Activated naive CD8-positive, alpha-beta T cell treated with anti-CD3 and anti-CD28 coated beads for 36 hours (primary cell): ENCODE measurements around the gene TTC31. TPM values are rescaled to one million over a fixed set of nuclear protein-coding genes. Genes with fewer than 3 reads are reported as not detected.
A peak's percentile ranks its signal among the peaks of the same experiment; 100 is the strongest.
"Not testable (repeated sequence)": the region's sequence is repeated elsewhere in the genome, so short reads cannot be mapped to it uniquely, and the experiment has no call there.

Experiments
- DNase-seq: peaks from one replicate; pipeline ENCODE4 v3.0.0; 2021
- H3K27ac Mint-ChIP-seq: one replicate; pipeline ENCODE4 v1.8.0; 2022; ENCODE audit warnings: mild to moderate bottlenecking, moderate library complexity, mixed read lengths
- H3K27me3 Mint-ChIP-seq: one replicate; pipeline ENCODE4 v1.8.0; 2022; ENCODE audit warnings: mild to moderate bottlenecking, mixed read lengths
- H3K36me3 Mint-ChIP-seq: one replicate; pipeline ENCODE4 v1.8.0; 2021; ENCODE audit warnings: mild to moderate bottlenecking, mixed read lengths
- H3K4me1 Mint-ChIP-seq: one replicate; pipeline ENCODE4 v1.8.0; 2021; ENCODE audit warnings: mixed read lengths
- H3K4me3 Mint-ChIP-seq: one replicate; pipeline ENCODE4 v1.8.0; 2022; ENCODE audit warnings: mild to moderate bottlenecking, moderate library complexity, mixed read lengths
- H3K9me3 Mint-ChIP-seq: one replicate; pipeline ENCODE4 v1.8.0; 2022; ENCODE audit warnings: mixed read lengths
- total RNA-seq, 2 experiments: library from RNA; stranded (reverse); gene quantifications; one replicate each; pipeline ENCODE4 v1.2.3, GENCODE V29; 2021

The TTC31 gene
- total RNA-seq: 10 to 100 TPM; 22.7 to 23.2 TPM

DNA sequence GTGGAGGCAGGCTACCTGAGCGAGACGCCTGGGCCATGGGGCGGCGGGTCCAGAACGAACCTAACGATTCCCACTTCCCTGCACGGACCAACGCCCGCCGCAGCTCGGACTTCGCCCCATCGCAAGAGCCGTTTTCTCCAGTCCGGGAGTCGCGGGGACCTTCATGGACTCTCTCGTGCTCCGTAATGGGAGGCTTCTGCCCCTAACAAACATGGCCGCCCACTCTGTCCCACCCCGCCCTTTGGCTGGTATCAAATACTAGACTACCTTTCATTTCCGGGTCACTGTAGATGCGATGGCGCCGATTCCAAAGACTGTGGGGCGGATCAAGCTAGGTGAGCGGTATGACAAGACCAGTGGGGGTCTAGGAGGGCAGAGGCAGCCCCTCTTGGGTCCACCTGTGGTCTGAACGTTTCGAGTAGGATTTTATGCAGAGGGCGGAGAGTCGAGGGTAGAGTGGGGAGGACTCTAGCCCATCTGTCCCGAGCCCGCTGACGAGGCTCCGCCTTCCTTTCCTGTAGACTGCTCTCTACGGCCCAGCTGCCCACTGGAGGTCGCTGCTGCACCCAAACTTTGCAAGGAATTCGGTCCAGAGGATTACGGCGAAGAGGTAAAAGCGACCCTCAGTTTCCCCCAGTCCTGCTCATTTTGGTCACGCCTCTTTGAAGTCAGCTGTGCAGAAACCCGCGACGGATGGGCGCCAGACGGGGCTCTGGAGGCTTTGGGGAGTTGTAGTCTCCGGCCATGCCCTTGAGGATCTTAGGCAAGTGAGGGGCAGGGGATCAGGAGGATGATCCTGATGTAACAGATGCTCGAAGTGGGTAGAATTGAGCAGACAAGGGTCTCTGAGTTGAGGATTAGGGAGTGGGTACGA, at the start of gene TTC31, which contains the start of gene CCDC142:
Gene TTC31 (plus strand): TSS at position 281 of the 874 bp plus-strand sequence. CDS start 15 bp downstream, at position 296.
Gene CCDC142 (minus strand): TSS at position 198 of the 874 bp plus-strand sequence. CDS start 161 bp downstream, at position 37.
- Mint-ChIP-seq H3K27ac (peak within 1 kb of the TSS; percentile 100), H3K9me3 (no peaks in the 10 kb centered on the region), H3K4me3 (peak within 1 kb of the TSS; percentile 99), H3K36me3 (peaks cover 25% of the 10 kb centered on the region), H3K4me1 (peaks cover 27% of the 10 kb centered on the region), H3K27me3 (no peaks in the 10 kb centered on the region)
- peak; percentile 91 for DNase-seq

DNA sequence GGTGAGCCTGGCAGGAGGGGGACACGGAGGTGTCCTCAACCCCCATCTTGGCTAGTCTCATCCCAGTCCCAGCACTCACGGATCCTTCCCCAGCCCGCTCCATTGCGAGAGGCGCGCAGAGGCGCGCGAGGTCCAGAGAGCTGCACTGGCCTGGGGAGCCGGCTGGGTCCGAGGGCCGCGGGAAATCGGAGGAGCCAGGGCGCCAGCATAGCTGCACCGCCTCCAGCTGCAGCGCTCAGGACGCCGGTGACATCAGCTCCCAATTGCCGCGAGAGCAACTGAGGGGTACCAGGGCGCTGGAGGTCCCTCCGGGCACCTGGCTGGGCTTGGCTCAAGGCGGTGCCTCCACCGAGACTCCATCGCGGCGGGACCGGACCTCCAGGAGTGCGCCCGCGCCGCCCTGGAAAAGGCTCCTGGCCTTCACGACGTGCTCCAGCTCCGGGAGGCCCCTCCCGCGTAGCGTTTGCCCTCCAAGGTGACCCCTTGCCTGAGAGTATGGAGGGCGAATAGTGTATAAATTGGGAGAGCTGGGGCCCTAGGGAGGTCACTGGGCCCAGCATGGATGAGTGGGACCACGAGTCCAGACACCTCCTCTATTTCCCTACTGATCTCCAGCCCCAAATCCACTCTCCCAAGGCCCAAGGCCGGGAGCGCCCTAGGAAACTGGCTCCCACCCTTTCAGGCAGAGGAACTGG, 46.6 kb upstream of the TTC31 start:
- Mint-ChIP-seq H3K9me3 (no peaks in the 10 kb centered on the region), H3K4me3 (no peak overlapping the region), H3K36me3 (no peaks in the 10 kb centered on the region), H3K27ac (no peak overlapping the region), H3K27me3 (peaks cover 26% of the 10 kb centered on the region), H3K4me1 (peaks cover 2% of the 10 kb centered on the region)
- no peak for DNase-seq

DNA sequence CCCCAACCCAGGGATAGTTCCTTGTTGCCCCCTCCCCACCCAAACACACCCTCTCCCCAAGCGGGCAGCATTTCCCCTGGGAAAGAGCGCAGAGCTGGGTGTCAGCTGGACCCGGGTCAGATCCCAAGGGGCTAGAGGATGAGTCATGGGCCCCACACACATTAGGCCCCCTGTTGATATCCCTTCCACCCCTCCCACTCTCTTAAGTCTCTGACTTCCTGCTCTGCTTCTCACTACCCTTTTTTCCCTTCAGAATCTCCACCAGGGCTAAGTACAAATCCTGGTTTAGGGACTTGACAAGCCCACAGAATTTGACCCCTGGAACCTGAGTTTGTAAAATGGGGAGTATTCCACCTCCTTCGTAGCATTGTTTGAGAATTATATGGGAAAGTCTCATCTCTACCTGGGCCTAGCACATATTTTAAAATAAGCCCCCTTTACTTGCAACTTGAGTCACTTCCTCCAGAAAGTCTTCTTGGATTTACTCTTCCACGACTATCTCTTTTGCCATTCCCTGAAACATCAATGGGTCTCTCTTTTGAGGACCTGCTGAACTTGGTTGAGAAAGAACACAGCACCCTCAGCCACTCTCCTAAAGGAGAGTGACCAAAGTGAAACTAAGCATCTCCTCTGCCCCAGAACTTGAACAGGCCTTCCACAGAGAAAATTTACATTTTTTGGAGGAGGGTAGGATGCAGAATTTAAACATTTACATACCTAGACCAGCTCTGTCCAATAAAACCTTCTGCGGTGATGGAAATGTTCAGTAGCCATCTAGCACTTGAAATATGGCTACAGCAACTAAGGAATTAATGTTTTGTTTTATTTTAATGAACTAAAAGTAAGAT, 45.8 kb upstream of the TTC31 start:
- Mint-ChIP-seq H3K36me3 (no peaks in the 10 kb centered on the region), H3K27ac (no peak overlapping the region), H3K4me1 (peaks cover 2% of the 10 kb centered on the region), H3K4me3 (no peak overlapping the region), H3K27me3 (peaks cover 30% of the 10 kb centered on the region), H3K9me3 (no peaks in the 10 kb centered on the region)
- no peak for DNase-seq

- Mint-ChIP-seq H3K27ac (no peak overlapping the region), H3K4me1 (peaks cover 4% of the 10 kb centered on the region), H3K4me3 (no peak overlapping the region), H3K36me3 (no peaks in the 10 kb centered on the region), H3K27me3 (peaks cover 39% of the 10 kb centered on the region), H3K9me3 (no peaks in the 10 kb centered on the region)
- DNase-seq: no peak
Observed at GRCh38 chr2:74438248-74438647, 44.6 kb upstream of the TTC31 start.

GRCh38 chr2:74439373-74439772, 43.5 kb upstream of the TTC31 start:
- H3K27ac Mint-ChIP-seq: no peak overlapping the region

DNA sequence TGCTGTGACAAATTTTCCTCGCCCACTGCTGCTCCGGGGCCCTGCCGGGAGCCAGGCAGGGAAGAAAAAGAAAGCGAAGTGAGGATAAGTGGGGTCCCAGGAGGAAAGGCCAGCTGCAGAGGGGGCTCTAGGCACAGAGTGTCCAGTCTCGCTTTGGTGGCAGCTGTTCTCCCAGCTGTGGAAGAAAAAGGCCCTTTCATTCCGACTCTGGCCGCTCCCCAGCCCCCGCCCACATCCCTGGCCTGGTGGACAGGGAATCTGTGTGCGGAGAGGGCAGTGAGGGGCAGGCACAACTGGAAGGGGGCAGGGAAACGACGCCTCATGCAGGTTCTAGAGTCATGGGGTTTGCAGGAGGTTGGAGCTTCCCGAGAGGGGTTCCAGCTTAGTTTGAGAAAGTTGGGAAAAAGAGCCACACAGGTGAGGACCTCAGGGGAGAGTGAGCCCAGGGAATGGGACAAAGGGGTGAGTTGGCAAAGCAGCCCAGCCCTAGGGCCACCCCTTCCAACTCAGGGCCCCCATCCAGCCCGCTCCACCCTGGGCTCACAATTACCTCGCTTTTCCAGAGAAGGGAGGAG, 43.0 kb upstream of the TTC31 start:
- peaks cover 44% of the 10 kb centered on the region for H3K27me3 Mint-ChIP-seq
- DNase-seq: no peak
- no peak overlapping the region for H3K4me3 Mint-ChIP-seq
- H3K9me3 Mint-ChIP-seq: no peaks in the 10 kb centered on the region
- H3K36me3 Mint-ChIP-seq: no peaks in the 10 kb centered on the region
- peaks cover 7% of the 10 kb centered on the region for H3K4me1 Mint-ChIP-seq
- no peak overlapping the region for H3K27ac Mint-ChIP-seq

More at GRCh38 chr2:74439373-74439772, 43.5 kb upstream of the TTC31 start:
- Mint-ChIP-seq H3K9me3 (no peaks in the 10 kb centered on the region), H3K27me3 (peaks cover 44% of the 10 kb centered on the region), H3K36me3 (no peaks in the 10 kb centered on the region), H3K4me3 (no peak overlapping the region), H3K4me1 (peaks cover 4% of the 10 kb centered on the region)
- DNase-seq: no peak

- no peaks in the 10 kb centered on the region for H3K36me3 Mint-ChIP-seq
- no peaks in the 10 kb centered on the region for H3K9me3 Mint-ChIP-seq
- H3K27me3 Mint-ChIP-seq: peaks cover 47% of the 10 kb centered on the region
- no peak overlapping the region for H3K27ac Mint-ChIP-seq
- H3K4me3 Mint-ChIP-seq: no peak overlapping the region
- H3K4me1 Mint-ChIP-seq: peaks cover 7% of the 10 kb centered on the region
- peak; percentile 73 for DNase-seq
Observed at GRCh38 chr2:74440378-74441169, 42.3 kb upstream of the TTC31 start.

DNA sequence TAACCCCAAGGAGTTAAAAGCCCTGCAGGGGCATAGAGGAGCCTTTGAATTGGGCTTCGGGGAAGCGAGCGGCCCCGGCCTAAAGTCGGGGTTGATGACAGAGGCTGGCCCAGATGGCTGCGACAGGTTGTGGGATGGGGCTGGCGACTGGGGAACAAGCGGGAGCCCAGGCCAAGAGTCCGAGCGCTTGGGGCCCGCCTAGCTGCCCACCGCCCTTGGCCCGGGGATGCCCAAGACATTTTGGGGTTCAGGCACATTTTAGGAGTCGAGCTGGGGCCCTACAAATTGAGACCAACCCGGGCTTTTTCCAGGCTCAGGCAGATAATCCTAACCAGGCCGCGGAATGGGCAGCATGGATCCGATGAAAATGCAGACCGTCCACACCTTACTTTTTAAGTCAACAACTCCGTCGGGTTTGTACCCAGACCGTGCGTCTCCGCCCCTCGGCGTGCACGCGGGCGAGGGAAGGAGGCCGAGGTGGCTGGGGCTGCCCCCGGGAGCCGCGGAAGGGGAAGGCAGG, 41.7 kb upstream of the TTC31 start:
- H3K27ac Mint-ChIP-seq: no peak overlapping the region
- no peaks in the 10 kb centered on the region for H3K9me3 Mint-ChIP-seq
- H3K27me3 Mint-ChIP-seq: peaks cover 47% of the 10 kb centered on the region
- no peaks in the 10 kb centered on the region for H3K36me3 Mint-ChIP-seq
- peak overlapping the region; percentile 2 for H3K4me3 Mint-ChIP-seq
- peaks cover 7% of the 10 kb centered on the region for H3K4me1 Mint-ChIP-seq
- DNase-seq: no peak

GRCh38 chr2:74441690-74442482, 41.0 kb upstream of the TTC31 start, which contains the start of gene RTKN:
Gene RTKN (minus strand): TSS chr2:74441937. CDS start chr2:74441816, 121 bp downstream.
- Mint-ChIP-seq H3K36me3 (no peaks in the 10 kb centered on the region), H3K9me3 (no peaks in the 10 kb centered on the region), H3K4me3 (peak within 1 kb of the TSS; percentile 62), H3K4me1 (peaks cover 7% of the 10 kb centered on the region), H3K27me3 (peaks cover 47% of the 10 kb centered on the region), H3K27ac (no peak within 1 kb of the TSS)
- DNase-seq: peak; percentile 46

- peak overlapping the region; percentile 62 for H3K4me3 Mint-ChIP-seq
- not testable (repeated sequence) for H3K4me1 Mint-ChIP-seq, H3K27ac Mint-ChIP-seq, H3K9me3 Mint-ChIP-seq, DNase-seq, H3K36me3 Mint-ChIP-seq
- H3K27me3 Mint-ChIP-seq: peaks cover 47% of the 10 kb centered on the region
Observed at GRCh38 chr2:74442483-74443297, 40.2 kb upstream of the TTC31 start.

DNA sequence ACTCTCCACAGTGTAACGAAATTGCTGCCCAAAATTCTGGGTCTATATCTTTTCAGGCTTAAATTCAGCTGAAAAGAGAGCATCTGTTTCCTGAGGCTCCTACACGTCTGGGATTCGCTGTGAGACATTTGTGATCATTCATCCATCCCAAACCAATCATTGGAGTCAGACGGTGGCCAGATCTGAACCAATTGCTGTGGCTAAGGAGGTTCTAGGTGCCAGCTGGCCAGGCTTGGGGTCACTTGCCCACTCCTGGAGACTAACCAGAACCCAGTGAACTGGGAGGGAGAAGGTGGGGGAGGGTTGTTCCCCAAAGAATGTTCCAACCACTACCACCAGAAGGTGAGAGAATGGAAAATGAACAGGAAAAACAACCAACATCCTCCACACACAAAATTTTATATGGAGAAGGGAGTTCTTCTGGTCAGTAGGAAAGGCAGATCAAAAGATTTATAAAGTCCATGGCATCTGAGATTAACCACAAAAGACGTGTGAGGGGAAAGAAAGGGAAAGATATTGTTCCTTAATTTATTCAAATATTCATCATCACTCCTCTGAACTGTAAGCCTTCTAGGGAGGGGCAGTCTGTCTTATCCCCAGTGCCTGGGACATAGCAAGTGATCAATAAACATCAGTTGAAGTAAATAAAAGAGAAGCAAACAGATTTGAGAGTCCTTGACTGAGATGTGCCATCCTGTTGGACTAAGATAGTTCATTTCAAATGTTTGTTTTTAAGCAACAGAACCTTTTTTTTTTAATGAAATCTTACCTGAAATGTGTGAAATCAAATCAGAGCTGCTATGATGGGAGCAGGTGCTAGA, 38.2 kb upstream of the TTC31 start:
- Mint-ChIP-seq H3K9me3 (no peaks in the 10 kb centered on the region), H3K4me1 (peaks cover 5% of the 10 kb centered on the region), H3K4me3 (no peak overlapping the region), H3K27ac (no peak overlapping the region), H3K27me3 (peaks cover 35% of the 10 kb centered on the region), H3K36me3 (no peaks in the 10 kb centered on the region)
- no peak for DNase-seq
